ENCODE results near the gene UNC119. TPM values are rescaled to one million over a fixed set of nuclear protein-coding genes. Genes with fewer than 3 reads are reported as not detected.

UNC119 gene
- total RNA-seq, 2 donors from 2014 or later = 31.4 to 39.8 TPM

DNA sequence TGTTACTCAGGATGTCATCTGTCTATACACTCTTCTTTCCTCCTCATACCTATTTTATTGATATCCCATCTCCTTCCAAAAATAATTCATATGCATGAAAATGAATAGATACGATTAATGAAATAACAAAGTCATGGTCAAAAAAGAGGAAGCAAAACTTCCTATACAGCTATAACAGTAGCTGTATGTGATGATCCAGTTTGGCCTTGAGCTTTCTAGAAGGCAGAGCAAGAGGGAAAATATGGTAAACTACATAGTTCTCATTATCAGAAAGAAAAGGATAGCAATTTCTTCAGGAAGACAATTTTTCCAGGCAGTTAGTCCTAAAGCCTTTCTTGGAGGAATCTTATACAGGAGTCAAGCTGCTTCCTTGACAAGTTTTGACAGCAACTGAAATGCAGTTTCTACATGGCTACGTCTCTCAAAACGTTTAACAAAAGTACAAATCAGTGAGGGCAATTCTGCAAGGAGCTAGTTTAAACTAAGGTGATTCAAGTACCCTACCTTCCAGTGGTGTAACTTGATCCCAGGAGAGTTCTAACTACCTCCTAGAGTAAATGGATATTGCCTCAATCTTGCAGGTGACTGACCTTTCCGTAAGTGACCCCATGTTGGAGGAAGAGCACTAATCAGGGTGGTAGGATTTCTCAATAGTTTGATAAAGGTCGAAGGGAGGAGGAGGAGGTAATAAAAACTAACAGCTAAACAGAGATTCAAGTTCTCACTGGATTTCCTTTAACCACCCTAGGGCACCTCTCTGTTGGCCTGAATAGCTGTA is 45.4 kb upstream of the UNC119 start:
- peak overlapping the region; percentile 59 for H3K4me3 ChIP-seq
- no peak for DNase-seq

DNA sequence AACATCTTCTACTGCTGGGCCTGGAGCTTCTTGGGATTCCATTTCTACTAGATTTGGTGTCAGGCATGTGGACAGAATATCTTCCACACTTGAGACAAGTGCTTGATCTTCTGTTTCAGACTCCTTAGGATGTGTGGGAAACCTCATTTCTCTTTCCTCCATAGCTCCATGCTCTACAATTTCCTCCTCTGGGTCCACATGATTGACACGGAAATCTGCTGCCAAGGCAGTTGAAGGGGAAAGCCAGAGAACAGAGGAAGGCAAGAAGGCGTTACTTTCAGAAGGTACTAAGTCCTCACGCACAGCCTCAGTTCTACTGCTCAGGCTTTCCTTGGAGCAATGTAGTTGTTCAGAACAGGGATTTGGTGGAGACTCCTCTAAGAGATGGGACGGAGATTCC is 39.8 kb upstream of the UNC119 start:
- Histone ChIP-seq H3K36me3 (no peaks in the 10 kb centered on the region), H3K4me1 (no peaks in the 10 kb centered on the region), H3K9ac (ENCODE audit: low read depth in 2 of 2, low read length in 2 of 2) (no peak overlapping the region), H3K27ac (no peak overlapping the region), H3K9me3 (no peaks in the 10 kb centered on the region), H3K27me3 (no peaks in the 10 kb centered on the region), H3K4me3 (no peak overlapping the region)
- no peak for DNase-seq
- intact Hi-C loops (cut with DNase I) = no loop called here
- TF ChIP-seq, protein P1, sequence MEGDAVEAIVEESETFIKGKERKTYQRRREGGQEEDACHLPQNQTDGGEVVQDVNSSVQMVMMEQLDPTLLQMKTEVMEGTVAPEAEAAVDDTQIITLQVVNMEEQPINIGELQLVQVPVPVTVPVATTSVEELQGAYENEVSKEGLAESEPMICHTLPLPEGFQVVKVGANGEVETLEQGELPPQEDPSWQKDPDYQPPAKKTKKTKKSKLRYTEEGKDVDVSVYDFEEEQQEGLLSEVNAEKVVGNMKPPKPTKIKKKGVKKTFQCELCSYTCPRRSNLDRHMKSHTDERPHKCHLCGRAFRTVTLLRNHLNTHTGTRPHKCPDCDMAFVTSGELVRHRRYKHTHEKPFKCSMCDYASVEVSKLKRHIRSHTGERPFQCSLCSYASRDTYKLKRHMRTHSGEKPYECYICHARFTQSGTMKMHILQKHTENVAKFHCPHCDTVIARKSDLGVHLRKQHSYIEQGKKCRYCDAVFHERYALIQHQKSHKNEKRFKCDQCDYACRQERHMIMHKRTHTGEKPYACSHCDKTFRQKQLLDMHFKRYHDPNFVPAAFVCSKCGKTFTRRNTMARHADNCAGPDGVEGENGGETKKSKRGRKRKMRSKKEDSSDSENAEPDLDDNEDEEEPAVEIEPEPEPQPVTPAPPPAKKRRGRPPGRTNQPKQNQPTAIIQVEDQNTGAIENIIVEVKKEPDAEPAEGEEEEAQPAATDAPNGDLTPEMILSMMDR (IDR thresholded peaks at IDR 0.05) = no peak

More for the DNA sequence above, 45.4 kb upstream of the UNC119 start:
- Histone ChIP-seq H3K27ac (no peak overlapping the region), H3K9me3 (no peaks in the 10 kb centered on the region), H3K9ac (ENCODE audit: low read depth in 2 of 2, low read length in 2 of 2) (peak overlapping the region in 1 of 2 donors; percentile 94), H3K4me1 (peaks cover 8% of the 10 kb centered on the region), H3K36me3 (no peaks in the 10 kb centered on the region), H3K27me3 (no peaks in the 10 kb centered on the region)
- intact Hi-C loops (cut with DNase I) = loop anchor here (5.0 kb wide), 1 partner anchor 45 kb away; no protein-coding TSS in a partner anchor
- TF ChIP-seq, protein P1 (IDR thresholded peaks at IDR 0.05) = no peak

DNA sequence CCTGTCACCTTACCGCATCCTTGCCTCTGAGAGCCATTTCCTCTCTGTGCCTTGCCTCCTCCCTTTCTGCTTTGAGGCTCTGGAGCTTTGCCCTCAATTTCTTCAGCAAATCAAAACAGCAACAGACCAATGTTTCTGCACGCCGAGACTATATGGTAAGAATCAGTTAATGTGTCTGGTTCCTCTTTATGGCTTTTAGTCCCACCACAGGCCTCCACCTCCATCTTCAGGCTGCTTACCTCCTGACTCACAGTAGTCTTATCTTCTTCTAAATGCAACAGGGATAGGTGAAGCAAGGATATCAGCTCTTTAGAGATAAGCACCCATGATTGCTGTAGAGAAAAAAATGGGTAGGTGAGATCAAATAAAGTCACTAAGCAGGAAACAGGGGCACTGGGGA is 33.4 kb upstream of the UNC119 start:
- no peaks in the 10 kb centered on the region for H3K9me3 ChIP-seq
- H3K4me1 ChIP-seq = no peaks in the 10 kb centered on the region
- no peak overlapping the region for H3K4me3 ChIP-seq
- intact Hi-C loops (cut with DNase I) = no loop called here
- no peak overlapping the region for H3K27ac ChIP-seq
- TF ChIP-seq, protein P1 (IDR thresholded peaks at IDR 0.05) = no peak
- no peak for DNase-seq
- no peaks in the 10 kb centered on the region for H3K36me3 ChIP-seq
- no peaks in the 10 kb centered on the region for H3K27me3 ChIP-seq
- no peak overlapping the region for H3K9ac ChIP-seq (ENCODE audit: low read depth in 2 of 2, low read length in 2 of 2)

DNA sequence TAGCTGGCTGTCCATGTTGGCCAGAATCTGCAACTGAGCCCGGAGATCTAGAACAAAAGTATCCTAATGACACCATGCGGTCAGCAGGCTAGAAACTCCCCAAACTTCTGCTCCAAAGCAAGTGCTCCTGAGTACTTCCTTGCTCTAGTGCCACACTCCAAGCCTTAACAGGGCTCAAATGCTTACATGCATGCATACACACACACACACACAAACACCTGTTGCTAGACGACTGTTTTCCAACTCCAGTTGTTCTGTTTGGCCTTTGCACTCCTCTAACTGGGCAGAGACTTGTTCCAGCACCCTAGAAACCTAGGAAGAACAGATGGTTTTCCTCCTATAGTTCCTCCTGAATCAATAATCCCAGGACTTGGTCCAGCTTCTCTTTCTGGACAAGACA is 32.0 kb upstream of the UNC119 start:
- H3K27ac ChIP-seq = no peak overlapping the region
- DNase-seq = no peak
- no peaks in the 10 kb centered on the region for H3K36me3 ChIP-seq
- TF ChIP-seq, protein P1 (IDR thresholded peaks at IDR 0.05) = no peak
- no peak overlapping the region for H3K9ac ChIP-seq (ENCODE audit: low read depth in 2 of 2, low read length in 2 of 2)
- H3K4me1 ChIP-seq = no peaks in the 10 kb centered on the region
- no peaks in the 10 kb centered on the region for H3K9me3 ChIP-seq
- no peak overlapping the region for H3K4me3 ChIP-seq
- intact Hi-C loops (cut with DNase I) = no loop called here
- H3K27me3 ChIP-seq = no peaks in the 10 kb centered on the region

DNA sequence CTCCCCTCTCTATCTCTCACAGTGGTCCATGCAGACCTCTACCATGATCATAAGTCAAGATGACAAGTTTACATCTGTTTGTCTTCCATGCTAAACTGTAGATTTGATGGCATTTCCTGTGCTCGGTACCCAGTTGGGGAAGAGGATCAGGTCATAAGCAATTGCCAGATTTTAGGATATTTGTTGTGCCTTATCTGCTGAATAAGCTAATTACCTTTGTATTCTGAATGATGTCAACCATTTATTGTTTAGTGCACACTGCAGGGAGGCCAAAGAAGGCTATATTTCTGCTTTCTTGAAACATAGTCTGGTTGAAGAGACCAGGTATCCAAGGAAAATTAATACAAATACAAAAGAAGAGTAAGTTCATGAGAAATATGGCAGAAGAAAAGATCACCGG is 30.1 kb upstream of the UNC119 start:
- Histone ChIP-seq H3K36me3 (no peaks in the 10 kb centered on the region), H3K4me1 (no peaks in the 10 kb centered on the region), H3K9me3 (no peaks in the 10 kb centered on the region), H3K27ac (no peak overlapping the region), H3K27me3 (no peaks in the 10 kb centered on the region), H3K9ac (ENCODE audit: low read depth in 2 of 2, low read length in 2 of 2) (no peak overlapping the region), H3K4me3 (no peak overlapping the region)
- intact Hi-C loops (cut with DNase I) = no loop called here
- TF ChIP-seq, protein P1 (IDR thresholded peaks at IDR 0.05) = no peak
- DNase-seq = no peak

Measured in colonic mucosa (tissue), 4 donors.